ENCODE measurements around the gene ANXA7. TPM values are rescaled to one million over a fixed set of nuclear protein-coding genes. Genes with fewer than 3 reads are reported as not detected.

The ANXA7 gene
- total RNA-seq, 2 experiments from 2014 or later: 77.7 to 79.6 TPM

- Mint-ChIP-seq H3K27ac (no peak overlapping the region), H3K36me3 (ENCODE audit: low read depth) (no peaks in the 10 kb centered on the region), H3K9me3 (no peaks in the 10 kb centered on the region), H3K4me3 (no peak overlapping the region), H3K4me1 (ENCODE audit: low read depth) (no peaks in the 10 kb centered on the region), H3K27me3 (no peaks in the 10 kb centered on the region)
- Histone ChIP-seq H3K36me3 (ENCODE audit: insufficient read depth, low read length) (no peaks in the 10 kb centered on the region), H3K4me1 (ENCODE audit: insufficient read depth, low read length) (no peaks in the 10 kb centered on the region), H3K27ac (ENCODE audit: low read depth in 1 of 2, low read length in 2 of 2) (no peak overlapping the region), H3K27me3 (ENCODE audit: control insufficient read depth in 1 of 2, insufficient read depth in 2 of 2, low read length in 2 of 2) (no peaks in the 10 kb centered on the region), H3K9me3 (ENCODE audit: control insufficient read depth in 1 of 2, insufficient read depth in 1 of 2, low read length in 2 of 2) (no peaks in the 10 kb centered on the region), H3K4me3 (ENCODE audit: low read length) (no peak overlapping the region)
- no peak for TF ChIP-seq CTCF (IDR thresholded peaks at IDR 0.05)
- intact Hi-C loops (cut with DNase I, micrococcal nuclease): no loop called here
- POLR2A ChIA-PET: no interaction called here
- CTCF ChIA-PET: no interaction called here
- no peak for ATAC-seq (ENCODE audit: poor library complexity)
- no peak for DNase-seq
These were observed 69.6 kb downstream of the ANXA7 start for GRCh38 chr10:73344269-73344668.

- no peaks in the 10 kb centered on the region for H3K36me3 Mint-ChIP-seq (ENCODE audit: low read depth)
- ChIA-PET POLR2A (interaction anchor here (0.5 kb wide), 1 partner anchor 234 kb away, joined by 3 read pairs; no protein-coding TSS in a partner anchor), CTCF (interaction anchor here (0.6 kb wide), 1 partner anchor 80 kb away, joined by 3 read pairs; no protein-coding TSS in a partner anchor)
- no peaks in the 10 kb centered on the region for H3K4me1 Mint-ChIP-seq (ENCODE audit: low read depth)
- no peaks in the 10 kb centered on the region for H3K27me3 Mint-ChIP-seq
- no peaks in the 10 kb centered on the region for H3K4me1 ChIP-seq (ENCODE audit: insufficient read depth, low read length)
- no peak overlapping the region for H3K4me3 Mint-ChIP-seq
- no peaks in the 10 kb centered on the region for H3K27me3 ChIP-seq (ENCODE audit: control insufficient read depth in 1 of 2, insufficient read depth in 2 of 2, low read length in 2 of 2)
- no peaks in the 10 kb centered on the region for H3K9me3 Mint-ChIP-seq
- H3K4me3 ChIP-seq (ENCODE audit: low read length): no peak overlapping the region
- DNase-seq: no peak
- TF ChIP-seq CTCF (IDR thresholded peaks at IDR 0.05): no peak
- H3K27ac Mint-ChIP-seq: no peak overlapping the region
- ATAC-seq (ENCODE audit: poor library complexity): no peak
- H3K9me3 ChIP-seq (ENCODE audit: control insufficient read depth in 1 of 2, insufficient read depth in 1 of 2, low read length in 2 of 2): no peaks in the 10 kb centered on the region
- no peak overlapping the region for H3K27ac ChIP-seq (ENCODE audit: low read depth in 1 of 2, low read length in 2 of 2)
- intact Hi-C loops (cut with DNase I, micrococcal nuclease): no loop called here
- H3K36me3 ChIP-seq (ENCODE audit: insufficient read depth, low read length): no peaks in the 10 kb centered on the region
These were observed 73.7 kb downstream of the ANXA7 start for GRCh38 chr10:73340121-73340520.

- no peak for ATAC-seq (ENCODE audit: poor library complexity)
- H3K36me3 ChIP-seq (ENCODE audit: insufficient read depth, low read length): no peaks in the 10 kb centered on the region
- ChIA-PET POLR2A (interaction anchor here (0.5 kb wide), 1 partner anchor 233 kb away, joined by 3 read pairs; no protein-coding TSS in a partner anchor), CTCF (no interaction called here)
- Mint-ChIP-seq H3K27me3 (no peaks in the 10 kb centered on the region), H3K27ac (no peak overlapping the region), H3K4me1 (ENCODE audit: low read depth) (no peaks in the 10 kb centered on the region), H3K4me3 (no peak overlapping the region), H3K36me3 (ENCODE audit: low read depth) (no peaks in the 10 kb centered on the region), H3K9me3 (no peaks in the 10 kb centered on the region)
- no peaks in the 10 kb centered on the region for H3K9me3 ChIP-seq (ENCODE audit: control insufficient read depth in 1 of 2, insufficient read depth in 1 of 2, low read length in 2 of 2)
- no peak for TF ChIP-seq CTCF (IDR thresholded peaks at IDR 0.05)
- no peak for DNase-seq
- H3K27ac ChIP-seq (ENCODE audit: low read depth in 1 of 2, low read length in 2 of 2): no peak overlapping the region
- no peak overlapping the region for H3K4me3 ChIP-seq (ENCODE audit: low read length)
- no peaks in the 10 kb centered on the region for H3K4me1 ChIP-seq (ENCODE audit: insufficient read depth, low read length)
- intact Hi-C loops (cut with DNase I, micrococcal nuclease): no loop called here
- H3K27me3 ChIP-seq (ENCODE audit: control insufficient read depth in 1 of 2, insufficient read depth in 2 of 2, low read length in 2 of 2): no peaks in the 10 kb centered on the region
These were observed 74.4 kb downstream of the ANXA7 start for GRCh38 chr10:73339436-73339835.
